IPS DF 6.9 (cell line): ENCODE measurements around the gene ANAPC2.

Source experiments
- DNase-seq: peaks from one replicate; pipeline ENCODE4 v3.0.0-alpha.2; 2013; ENCODE audit warnings: low read depth, low spot score
- H3K27ac ChIP-seq: one replicate; pipeline ENCODE4 v1.5.1; 2013; ENCODE audit warnings: low read length, control low read depth
- H3K27me3 ChIP-seq: 2 replicates; pipeline ENCODE4 v1.6.1; 2013; ENCODE audit warnings: mild to moderate bottlenecking, low read length; ENCODE audit not compliant: control insufficient read depth, insufficient read depth
- H3K36me3 ChIP-seq: 2 replicates; pipeline ENCODE4 v1.6.1; 2013; ENCODE audit warnings: low read length; ENCODE audit not compliant: control insufficient read depth, insufficient read depth
- H3K4me1 ChIP-seq: 2 replicates; pipeline ENCODE4 v1.6.1; 2013; ENCODE audit warnings: low read length; ENCODE audit not compliant: control insufficient read depth, insufficient read depth
- H3K4me3 ChIP-seq: 2 replicates; pipeline ENCODE4 v1.5.1; 2013; ENCODE audit warnings: mild to moderate bottlenecking, low read length
- H3K9me3 ChIP-seq: 2 replicates; pipeline ENCODE4 v1.6.1; 2013; ENCODE audit warnings: low read length, inconsistent platforms; ENCODE audit not compliant: control insufficient read depth, insufficient read depth
- WGBS: extraction: QIAGEN DNeasy Blood & Tissue Kit; methylation state at CpG from one replicate; pipeline ENCODE4 v1.1.7; 2013; ENCODE audit warnings: mixed read lengths, missing lambda C conversion rate; ENCODE audit not compliant: insufficient read length, insufficient coverage; 5-methylcytosine and 5-hydroxymethylcytosine counted together

The ANAPC2 gene

DNA sequence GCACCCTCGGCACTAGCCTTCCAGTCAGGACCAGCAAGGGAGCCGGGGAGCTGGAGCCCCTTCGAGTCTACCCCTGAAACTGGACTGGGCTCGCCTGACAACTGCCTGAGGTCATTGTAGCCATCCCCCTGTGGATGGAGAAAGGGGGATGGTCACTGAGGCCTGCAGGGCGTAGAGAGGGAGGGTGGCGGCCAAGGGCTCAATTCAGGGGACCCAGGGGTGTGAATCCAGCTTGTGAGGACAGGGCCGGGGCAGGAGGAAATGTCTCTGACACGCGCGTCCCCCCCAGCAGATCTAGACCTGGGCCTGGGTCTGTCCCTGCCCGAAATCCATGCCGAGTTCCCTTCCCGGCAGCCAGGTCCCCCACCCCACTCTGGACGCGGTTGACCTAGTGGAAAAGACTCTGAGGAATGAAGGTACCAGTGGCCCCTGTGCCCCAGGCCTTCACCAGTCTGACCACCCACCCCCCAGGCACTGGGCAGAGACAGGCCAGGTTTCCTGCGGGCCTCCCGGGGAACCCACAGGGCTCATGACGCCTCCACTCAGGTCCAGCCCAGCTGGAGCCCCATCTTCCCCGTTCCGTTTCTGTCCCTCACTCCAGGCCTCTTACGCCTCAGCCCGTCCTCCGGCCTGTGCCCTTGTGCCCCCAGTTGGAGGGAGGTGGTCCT is 43.1 kb upstream of the ANAPC2 start:
- peaks cover 4% of the 10 kb centered on the region for H3K4me1 ChIP-seq
- H3K27ac ChIP-seq = no peak overlapping the region
- H3K4me3 ChIP-seq = no peak overlapping the region
- H3K27me3 ChIP-seq = no peaks in the 10 kb centered on the region
- no peak for DNase-seq
- H3K9me3 ChIP-seq = no peaks in the 10 kb centered on the region
- no peaks in the 10 kb centered on the region for H3K36me3 ChIP-seq
- no CpG with 5 or more reads among the region's 23 CpGs for WGBS

DNA sequence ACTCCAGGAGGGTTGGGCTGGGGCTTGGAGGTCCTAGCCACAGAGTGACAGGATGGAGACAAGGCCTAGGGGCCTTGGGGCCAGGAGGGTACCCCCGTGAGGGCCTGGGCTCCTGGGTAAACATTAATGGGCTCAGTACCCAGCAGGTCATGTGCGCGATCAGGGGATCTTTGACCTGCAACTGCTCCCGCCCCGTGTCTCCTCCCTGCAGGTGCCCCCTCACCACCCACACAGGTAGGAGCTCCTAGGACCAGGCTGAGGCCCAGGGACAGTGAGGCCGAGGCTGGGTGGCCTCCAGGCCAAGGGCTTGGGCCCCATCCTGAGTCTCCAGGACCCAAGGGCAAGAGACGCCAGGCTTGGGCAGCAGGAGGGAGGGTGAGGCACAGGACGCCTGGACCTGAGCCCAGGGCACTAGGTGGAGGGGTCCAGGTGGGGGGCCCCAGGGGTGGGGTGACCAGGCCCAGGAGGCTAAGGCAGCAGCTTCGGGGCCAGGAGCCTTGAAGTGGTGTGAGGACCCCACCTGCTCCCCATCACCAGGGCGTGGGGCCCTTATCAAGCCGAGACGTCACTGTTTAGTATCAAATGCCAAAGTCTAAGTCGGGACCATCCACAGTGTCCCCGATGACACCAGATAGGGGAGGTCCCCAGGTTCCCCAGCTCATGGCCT is 42.5 kb upstream of the ANAPC2 start, which contains the start of gene SLC34A3:
TSS of gene SLC34A3 (plus strand) at position 197 of the 667 bp plus-strand sequence. CDS start 802 bp downstream, outside the sequence.
- DNase-seq = no peak
- H3K27ac ChIP-seq = no peak within 1 kb of the TSS
- H3K27me3 ChIP-seq = no peaks in the 10 kb centered on the region
- H3K9me3 ChIP-seq = no peaks in the 10 kb centered on the region
- H3K4me3 ChIP-seq = no peak within 1 kb of the TSS
- no peaks in the 10 kb centered on the region for H3K36me3 ChIP-seq
- H3K4me1 ChIP-seq = peaks cover 2% of the 10 kb centered on the region; the same call in 1 of the 2 replicates
- no CpG with 5 or more reads among the region's 14 CpGs for whole genome bisulfite sequencing

DNA sequence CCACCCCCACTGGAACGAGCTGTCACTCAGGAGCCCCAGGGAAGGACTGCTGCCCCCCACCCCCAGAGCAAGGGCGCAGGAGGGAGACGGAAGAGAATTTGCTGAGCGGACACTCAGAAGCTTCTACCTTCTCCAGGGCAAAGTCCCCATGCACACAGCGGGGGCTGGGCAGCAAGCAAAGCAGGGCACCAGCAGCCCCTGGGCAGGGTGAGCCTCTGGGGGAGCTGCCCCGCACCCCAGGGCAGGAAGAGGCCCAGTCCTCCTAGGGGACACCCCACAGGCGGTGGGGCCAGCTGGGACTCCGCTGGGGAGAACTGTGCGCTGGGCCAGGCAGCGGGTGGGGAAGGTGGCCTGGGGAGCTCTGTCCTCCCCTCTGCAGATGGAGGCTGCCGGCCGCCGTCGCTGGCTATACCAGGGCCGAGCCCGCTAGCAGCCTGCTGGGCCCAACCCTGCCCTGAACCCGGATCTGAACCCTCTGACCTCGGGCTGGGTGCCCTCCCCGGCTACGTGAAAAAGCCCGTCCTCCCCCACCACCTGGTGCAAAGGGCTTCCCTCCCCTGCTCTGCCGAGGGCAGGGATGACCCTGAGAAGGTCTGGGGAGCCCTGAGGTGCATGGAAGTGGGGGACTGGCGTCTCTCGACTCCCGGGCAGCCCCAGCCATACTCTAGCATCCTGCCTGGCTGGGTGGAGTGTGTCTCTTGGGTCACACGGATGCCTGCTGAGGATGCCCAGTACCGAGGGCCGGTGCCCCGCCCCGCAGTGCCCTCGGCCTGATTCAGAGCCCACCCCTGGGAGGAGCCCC is 41.7 kb upstream of the ANAPC2 start:
- Histone ChIP-seq H3K27ac (no peak overlapping the region), H3K27me3 (no peaks in the 10 kb centered on the region), H3K36me3 (no peaks in the 10 kb centered on the region), H3K4me1 (peaks cover 2% of the 10 kb centered on the region; the same call in 1 of the 2 replicates), H3K4me3 (no peak overlapping the region), H3K9me3 (no peaks in the 10 kb centered on the region)
- WGBS = no CpG with 5 or more reads among the region's 31 CpGs
- DNase-seq = no peak

DNA sequence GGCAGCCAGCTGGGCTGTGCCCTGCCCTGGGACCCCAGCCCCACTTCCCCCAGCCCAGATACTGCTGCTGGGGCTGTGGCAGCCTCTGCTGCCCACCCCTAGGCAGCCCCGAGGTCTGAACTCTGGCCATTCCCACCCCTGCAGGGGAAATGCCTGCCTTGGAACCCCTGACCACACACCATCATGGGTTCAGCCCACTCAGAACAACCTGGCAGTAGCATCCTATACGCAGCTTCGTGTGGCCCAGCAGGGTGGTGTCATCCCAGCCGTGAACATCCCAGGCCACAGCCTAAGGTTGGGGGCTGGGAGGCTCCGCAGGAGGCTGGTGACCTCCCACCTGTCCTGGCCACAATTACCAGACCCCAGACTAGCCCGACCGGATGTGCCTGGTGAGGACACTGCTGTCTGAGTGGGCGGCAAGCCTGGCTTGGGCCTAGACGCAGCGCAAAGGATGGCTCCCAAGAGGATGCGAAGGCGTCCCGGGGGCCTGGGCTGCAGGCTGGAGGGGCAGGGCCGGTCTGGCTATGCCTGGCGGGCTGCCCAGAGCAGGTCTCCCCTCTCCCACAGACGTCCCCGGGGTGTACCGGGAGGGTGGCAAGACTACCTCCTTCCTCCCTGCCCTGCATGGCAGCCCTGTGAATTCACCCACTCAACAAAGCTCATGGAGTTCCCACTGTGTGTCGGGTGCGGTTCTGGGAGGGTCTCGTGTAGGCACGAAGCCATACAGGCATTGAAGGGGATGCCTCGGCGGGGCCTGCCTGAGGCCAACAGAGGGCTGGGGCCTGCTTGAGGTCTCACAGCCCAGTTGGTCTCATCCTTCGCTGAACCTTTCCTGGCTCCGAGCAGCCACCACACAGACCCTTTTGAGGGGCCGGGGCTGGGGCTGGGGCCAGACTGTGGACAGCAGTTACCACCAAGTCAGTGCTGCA is 40.9 kb upstream of the ANAPC2 start:
- Histone ChIP-seq H3K9me3 (no peaks in the 10 kb centered on the region), H3K27me3 (no peaks in the 10 kb centered on the region), H3K36me3 (no peaks in the 10 kb centered on the region), H3K4me1 (peaks cover 2% of the 10 kb centered on the region; the same call in 1 of the 2 replicates), H3K4me3 (no peak overlapping the region), H3K27ac (no peak overlapping the region)
- WGBS = no CpG with 5 or more reads among the region's 27 CpGs
- DNase-seq = no peak

DNA sequence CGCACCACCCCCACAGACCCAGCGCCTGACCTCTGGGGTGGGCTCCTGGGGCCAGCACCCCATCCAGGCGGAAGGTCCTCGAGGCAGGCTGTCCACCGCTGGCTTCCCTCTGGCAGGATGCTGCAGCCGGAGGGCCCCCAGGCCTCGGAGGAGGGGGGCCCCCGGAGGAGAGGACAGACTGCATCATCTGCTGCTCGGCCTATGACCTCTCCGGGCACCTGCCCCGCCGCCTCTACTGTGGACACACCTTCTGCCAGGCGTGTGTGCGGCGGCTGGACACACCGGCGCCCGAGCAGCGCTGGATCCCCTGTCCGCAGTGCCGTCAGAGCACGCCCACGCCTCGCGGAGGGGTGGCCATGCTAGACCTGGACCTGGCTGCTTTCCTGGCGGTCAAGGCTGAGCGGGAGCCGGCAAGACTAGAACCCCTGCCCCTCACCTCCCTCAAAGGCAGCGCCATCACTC is 40.2 kb upstream of the ANAPC2 start:
- Histone ChIP-seq H3K4me1 (peaks cover 2% of the 10 kb centered on the region; the same call in 1 of the 2 replicates), H3K27me3 (no peaks in the 10 kb centered on the region), H3K9me3 (no peaks in the 10 kb centered on the region), H3K36me3 (no peaks in the 10 kb centered on the region), H3K27ac (no peak overlapping the region), H3K4me3 (no peak overlapping the region)
- no peak for DNase-seq
- no CpG with 5 or more reads among the region's 29 CpGs for WGBS

DNA sequence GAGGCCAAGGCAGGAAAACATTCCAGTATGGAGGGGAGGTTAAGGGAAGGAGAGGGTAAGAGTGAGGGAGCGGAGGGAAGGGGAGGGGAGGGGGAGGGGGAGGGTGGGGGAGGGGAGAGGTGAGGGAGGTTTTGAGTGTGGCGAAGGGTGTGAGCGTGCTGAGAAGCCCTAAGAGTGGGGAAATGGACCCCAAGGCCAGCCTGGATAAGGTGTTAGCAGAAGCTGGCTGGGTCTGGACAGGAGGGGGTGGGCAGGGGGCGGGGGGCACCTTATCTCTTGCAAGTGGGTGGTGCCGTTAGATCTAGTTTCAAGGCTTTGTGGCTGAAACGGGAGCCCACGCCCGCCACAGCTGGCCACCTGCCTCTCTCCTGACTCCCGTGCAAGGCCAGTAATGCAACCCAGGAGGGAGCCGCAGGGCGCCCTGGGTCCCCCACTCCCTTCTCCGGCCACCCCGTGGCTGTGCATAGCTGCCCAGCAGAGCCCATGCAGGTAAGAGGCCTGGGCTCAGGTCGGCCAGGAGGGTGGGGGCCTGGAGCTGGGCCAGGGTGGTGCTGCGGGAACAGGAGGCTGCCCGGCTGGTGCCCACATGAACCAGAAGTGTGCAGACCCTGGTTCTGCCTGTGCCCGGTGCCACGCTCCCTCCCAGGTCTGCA is 39.6 kb upstream of the ANAPC2 start:
- no peaks in the 10 kb centered on the region for H3K27me3 ChIP-seq
- H3K4me3 ChIP-seq = no peak overlapping the region
- no CpG with 5 or more reads among the region's 18 CpGs for WGBS
- no peaks in the 10 kb centered on the region for H3K36me3 ChIP-seq
- H3K4me1 ChIP-seq = peaks cover 2% of the 10 kb centered on the region
- no peak overlapping the region for H3K27ac ChIP-seq
- no peaks in the 10 kb centered on the region for H3K9me3 ChIP-seq
- no peak for DNase-seq

DNA sequence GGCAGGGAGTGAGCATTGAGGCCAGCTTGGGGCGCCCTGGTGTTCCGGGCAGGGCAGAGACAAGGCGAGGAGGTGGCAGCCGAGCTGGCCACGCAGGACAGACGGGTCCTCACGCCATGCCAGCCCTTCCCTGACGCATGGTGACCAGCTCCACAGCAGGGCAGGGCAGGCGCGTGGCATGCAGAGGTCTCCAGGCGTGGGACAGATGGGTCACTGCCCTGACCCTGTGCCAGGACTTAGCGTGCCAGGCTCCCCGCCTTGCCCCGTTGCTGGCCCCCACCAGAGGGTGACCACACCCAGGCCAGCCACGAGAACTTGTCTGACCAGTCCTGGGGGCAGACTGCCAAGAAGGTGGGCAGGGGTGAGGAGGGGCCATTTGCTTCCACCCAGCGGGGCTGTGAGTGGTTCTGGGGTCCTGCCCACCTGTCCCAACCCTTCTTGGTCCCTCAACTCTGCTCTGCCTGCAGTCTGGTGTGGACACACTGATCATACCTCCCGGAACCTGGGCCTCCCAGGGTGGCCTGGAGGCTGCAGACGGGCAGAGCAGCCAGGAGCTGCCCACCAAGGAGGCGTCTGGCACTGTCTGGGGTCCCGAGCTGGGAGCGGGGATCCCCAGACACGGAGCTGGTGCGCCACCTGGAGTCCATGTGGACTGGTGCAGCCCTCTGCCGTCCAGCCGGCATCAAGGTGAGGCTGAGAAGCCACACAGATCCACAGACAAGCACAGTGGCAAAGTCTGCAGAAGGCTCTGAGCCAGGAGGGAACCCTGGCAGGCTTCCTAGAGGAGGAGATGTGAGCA is 38.9 kb upstream of the ANAPC2 start, which contains the start of gene RNF224:
TSS of gene RNF224 (plus strand) at position 449 of the 799 bp plus-strand sequence. CDS start 834 bp downstream, outside the sequence.
- no peaks in the 10 kb centered on the region for H3K9me3 ChIP-seq
- H3K4me1 ChIP-seq = peaks cover 6% of the 10 kb centered on the region
- no peaks in the 10 kb centered on the region for H3K36me3 ChIP-seq
- WGBS = no CpG with 5 or more reads among the region's 25 CpGs
- no peak within 1 kb of the TSS for H3K27ac ChIP-seq
- H3K4me3 ChIP-seq = no peak within 1 kb of the TSS
- no peak for DNase-seq
- no peaks in the 10 kb centered on the region; the same call in 1 of the 2 replicates for H3K27me3 ChIP-seq

DNA sequence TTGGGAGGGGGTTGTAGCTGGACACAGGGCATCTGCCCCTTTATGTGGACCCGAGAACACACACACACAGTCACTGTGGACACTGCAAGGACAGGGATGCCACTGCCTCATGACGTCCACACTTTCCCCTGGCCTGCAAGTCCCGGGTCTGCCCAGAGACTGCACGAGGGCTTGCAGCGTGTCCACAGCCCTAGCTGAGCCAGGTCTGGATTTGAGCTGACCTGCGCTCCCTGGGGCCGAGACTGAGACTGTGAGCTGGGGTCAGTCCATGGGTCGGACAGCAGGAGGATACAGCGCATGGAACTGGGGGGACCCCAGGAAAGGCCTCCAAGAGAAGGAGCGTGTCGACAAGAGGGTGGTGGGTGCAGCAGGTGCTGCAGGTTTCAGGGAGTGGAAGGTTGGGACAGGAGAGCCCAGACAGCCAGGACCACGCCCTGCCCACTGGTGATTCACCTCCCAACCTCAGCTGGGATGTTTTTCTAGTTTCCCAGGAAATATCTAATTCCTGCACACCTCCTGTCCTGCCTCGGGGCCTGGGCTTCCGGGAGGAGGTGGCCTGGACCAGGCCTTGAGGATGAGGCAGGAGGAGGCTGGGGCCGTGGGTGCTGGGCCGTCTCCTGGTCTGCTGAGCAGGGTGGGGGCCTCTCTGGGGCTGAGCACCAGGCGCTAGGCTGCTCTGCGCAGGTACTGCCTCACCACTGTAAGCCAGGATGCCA is 38.1 kb upstream of the ANAPC2 start:
- DNase-seq = no peak
- Histone ChIP-seq H3K27ac (no peak overlapping the region), H3K9me3 (no peaks in the 10 kb centered on the region), H3K4me3 (no peak overlapping the region), H3K27me3 (no peaks in the 10 kb centered on the region; the same call in 1 of the 2 replicates), H3K4me1 (peaks cover 6% of the 10 kb centered on the region), H3K36me3 (no peaks in the 10 kb centered on the region)
- no CpG with 5 or more reads among the region's 18 CpGs for WGBS
